MV-4-11 (cell line): ENCODE data around the gene EGLN2.
"Not testable (repeated sequence)": the region's sequence is repeated elsewhere in the genome, so short reads cannot be mapped to it uniquely, and the experiment has no call there.

Experiments used
- DNase-seq: peaks from one replicate; lab custom pipeline; 2025; lab: John Stamatoyannopoulos, UW

EGLN2 gene

DNA sequence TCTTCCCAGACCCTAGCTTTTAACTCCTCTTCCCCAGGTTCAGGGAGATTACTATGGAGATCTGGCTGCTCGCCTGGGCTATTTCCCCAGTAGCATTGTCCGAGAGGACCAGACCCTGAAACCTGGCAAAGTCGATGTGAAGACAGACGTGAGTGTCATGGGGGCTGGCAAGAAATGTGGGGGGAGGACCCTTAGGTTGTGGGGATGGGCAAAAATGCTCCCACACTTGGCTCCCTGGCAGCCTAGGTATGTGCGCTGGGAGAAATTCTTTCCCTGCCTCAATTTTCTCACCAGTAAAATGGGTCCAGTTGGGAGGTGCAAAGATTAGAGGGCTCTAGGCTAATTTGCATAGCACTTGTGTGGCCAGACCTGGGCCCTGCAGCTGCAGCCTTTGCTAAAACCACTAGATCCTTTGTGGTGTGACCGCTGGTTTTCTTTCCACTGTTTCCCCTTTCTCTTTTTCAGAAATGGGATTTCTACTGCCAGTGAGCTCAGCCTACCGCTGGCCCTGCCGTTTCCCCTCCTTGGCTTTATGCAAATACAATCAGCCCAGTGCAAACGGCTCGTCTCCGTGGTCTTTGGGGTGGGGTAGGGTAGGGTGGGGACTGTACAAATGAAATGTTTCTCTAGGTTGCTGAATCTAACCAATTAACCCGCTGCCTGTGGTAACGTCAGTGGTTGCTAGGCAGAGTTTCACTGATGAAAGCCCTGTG, 21.9 kb upstream of the EGLN2 start:
- DNase-seq: peak; percentile 100

DNA sequence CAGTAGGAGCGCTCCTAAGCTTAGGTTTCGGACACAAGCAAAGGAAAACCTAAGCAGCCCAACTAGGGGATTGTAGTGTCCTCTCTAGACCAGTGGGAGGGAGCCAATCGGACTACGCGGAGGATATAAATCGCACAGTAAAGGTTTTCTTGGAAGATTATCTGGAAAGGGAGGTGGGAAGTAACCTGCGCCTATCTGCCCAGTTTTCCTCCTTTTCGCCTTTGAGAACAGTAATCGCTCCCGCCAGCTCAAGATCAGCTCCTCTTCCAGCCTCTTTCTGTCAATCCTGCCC, 21.4 kb upstream of the EGLN2 start:
- no peak for DNase-seq

DNA sequence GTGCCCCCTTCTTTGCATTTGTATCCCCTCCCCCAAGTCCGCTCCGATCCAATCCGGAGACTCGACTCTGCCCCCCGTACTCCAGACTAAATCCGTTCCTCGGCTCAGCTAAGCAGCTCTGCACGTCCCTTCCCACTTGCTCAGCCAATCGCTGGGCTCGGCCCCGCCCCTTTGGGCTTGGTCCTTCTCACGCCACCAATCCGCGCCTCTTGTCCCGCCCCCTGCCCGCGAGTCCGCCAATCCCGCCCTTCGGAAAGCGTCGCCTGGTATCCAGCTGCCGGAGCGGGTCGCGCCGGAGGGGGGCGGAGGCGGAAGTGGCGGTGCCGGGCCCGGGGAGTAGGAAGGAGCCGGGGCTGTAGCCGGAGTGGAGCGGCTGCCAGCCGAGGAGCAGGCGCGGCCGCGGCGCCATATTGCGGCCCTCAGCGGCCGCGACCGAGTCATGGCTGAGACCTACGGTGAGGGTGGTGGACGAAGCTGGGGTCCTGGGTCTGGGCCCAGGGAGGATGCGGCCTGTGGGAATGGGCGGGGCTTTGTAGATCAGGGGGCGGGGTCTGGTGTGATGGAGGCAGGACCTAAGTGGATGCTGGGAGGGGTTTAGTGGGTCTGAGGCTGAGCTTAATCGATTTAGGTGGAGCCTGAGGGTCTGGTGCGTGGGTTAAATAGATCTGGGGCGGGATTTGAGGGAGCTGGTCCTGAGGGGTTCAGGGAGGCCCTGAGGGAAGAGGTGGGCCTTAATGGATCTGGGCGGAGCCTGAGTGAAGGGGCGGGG, 20.9 kb upstream of the EGLN2 start, which contains the start of gene RAB4B:
Gene RAB4B, plus strand, starts transcription at position 311 of the 769 bp plus-strand sequence. Its CDS starts 129 bp downstream, at position 440.
- peak; percentile 100 for DNase-seq

DNA sequence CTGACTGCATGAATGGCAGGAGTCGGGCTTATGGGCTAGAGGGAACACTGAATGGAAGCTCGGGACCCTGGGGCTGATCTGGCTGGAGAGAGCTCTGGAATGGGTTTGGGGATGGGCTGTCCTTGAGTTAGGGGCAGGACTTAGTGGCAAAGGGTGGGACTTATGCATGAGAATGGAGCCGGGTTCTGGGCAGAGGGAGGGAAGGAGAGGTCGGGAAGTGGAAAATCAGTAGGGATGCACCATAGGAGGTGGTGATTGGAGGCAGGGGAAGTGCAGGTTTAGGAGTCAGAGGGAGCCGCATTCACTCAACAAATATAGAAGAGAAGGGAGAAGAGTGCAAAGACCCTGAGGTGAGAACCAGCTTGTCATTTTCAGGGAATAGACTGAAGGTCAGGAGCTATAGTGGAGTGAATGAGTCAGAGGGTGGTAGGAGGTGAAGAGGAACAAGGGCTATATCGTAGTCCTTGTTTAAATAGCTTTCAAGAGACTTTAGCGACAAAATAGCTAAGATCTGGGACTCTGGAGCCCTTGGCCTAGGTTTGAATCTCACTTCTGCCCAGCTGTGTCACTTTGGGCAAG, 20.2 kb upstream of the EGLN2 start:
- DNase-seq: peak; percentile 61

DNA sequence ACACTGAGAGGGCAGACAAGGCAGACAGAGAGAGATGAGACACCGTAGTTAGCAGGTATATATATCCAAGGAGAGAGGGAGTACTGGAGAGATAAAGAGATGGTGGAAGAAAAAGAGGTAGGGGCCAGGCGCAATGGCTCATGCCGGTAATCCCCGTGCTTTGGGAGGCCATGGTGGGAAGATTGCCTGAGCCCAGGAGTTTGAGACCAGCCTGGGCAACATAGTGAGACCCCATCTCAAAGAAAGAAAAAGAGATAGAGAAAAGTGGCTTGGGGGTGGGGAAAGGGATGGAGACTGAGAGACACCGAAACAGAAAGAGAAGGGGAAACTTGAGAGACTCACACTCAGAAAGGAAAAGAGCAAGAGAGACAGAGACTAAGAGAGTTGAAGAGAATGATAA, 18.4 kb upstream of the EGLN2 start:
- DNase-seq: no peak

DNA sequence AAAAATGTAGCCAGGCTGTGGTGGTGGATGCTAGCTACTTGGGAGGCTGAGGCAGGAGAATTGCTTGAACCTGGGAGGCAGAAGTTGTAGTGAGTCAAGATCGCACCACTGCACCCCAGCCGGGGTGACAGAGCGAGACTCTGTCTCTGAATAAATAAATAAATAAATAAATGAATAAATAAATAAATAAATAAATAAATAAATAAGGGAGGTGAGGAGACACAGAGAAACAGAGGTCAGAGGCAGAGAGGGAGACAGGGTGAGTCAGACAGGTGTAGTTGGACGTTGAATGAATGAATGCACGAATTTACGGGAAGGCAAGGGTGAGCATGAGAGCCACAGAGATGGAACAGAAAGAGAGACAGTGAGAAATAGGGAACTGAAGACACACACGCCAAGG, 17.9 kb upstream of the EGLN2 start:
- no peak for DNase-seq

DNA sequence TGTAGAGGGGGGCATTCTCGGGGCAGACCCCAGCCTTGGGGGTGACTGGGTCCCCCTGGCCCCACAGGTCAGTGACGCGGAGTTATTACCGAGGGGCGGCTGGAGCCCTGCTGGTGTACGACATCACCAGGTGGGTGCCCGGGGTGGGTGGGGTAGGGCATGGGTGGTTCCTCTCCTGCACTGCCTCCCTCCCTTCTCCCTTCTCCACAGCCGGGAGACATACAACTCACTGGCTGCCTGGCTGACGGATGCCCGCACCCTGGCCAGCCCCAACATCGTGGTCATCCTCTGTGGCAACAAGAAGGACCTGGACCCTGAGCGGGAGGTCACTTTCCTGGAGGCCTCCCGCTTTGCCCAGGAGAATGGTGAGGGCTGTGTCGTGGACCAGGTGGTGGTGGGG, 15.3 kb upstream of the EGLN2 start:
- no peak for DNase-seq

DNA sequence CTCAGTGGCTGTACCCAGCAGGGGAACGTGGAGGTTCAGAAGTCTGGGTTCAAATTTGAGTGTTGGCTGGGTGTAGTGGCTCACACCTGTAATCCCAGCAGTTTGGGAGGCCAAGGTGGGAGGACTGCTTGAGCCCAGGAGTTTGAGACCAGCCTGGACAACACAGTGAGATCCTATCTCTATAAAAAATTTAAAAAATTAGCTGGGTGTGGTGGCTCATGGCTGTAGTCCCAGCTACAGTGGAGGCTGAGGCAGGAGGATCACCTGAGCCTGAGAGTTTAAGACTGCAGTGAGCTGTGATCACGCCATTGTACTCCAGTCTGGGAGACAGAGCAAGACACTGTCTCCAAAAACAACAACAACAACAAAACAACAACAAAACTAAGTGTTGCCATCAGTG, 14.8 kb upstream of the EGLN2 start:
- not testable (repeated sequence) for DNase-seq

DNA sequence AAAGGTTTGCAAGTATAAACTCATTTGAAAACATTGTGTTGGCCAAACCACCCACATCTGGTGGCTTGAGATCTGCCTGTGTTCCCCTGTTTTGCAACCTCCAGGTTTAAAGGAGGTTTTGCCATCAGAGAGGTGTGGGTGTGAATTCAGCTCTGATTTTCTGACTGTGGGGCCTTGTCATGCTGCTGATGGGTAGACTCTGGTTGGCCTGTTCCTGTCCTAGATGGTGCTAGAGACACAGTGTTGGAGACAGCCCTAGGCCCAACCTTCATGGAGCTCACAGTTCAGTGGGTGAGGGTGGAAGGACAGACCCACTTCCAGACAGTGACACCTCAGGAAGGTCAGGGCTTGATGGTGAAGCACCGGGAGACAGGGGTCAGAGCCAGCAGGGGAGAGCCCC, 13.5 kb upstream of the EGLN2 start:
- no peak for DNase-seq

DNA sequence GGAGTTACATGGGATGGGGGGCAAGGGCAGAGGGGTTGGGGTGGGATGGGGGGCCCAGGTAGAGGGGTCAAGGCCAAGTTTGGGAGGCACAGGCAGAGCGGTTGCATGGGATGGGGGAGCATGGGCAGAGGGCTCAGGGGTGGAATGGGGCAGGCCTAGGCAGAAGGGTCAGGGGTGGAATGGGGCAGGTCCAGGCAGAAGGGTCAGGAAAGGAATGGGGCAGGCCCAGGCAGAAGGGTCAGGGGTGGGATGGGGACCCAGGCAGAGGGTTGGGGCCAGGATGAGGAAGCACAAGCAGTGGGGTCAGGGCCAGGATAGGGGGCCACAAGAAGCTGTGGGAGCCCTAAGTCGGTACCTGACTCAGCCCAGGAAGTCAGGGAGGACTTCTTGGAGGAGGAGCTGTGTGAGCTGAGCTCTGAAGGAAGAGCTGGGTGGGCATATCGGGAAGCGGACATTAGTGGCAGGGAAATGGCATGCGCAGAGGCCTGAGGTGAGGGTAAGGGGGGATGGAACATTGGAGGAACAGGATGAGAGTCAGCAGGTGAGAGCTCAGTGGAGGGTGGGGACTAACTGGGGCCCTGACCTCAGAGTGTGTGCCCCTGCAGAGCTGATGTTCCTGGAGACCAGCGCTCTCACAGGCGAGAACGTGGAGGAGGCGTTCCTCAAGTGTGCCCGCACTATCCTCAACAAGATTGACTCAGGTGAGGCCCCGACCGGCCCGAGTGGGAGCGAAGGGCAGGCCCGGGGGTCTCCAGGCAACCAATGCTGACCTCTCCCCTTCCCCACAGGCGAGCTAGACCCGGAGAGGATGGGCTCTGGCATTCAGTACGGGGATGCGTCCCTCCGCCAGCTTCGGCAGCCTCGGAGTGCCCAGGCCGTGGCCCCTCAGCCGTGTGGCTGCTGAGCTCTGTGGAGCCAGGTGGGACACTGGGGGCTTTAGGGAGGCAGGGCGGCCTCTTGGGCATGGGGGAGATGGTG, 12.6 kb upstream of the EGLN2 start:
- DNase-seq: no peak

DNA sequence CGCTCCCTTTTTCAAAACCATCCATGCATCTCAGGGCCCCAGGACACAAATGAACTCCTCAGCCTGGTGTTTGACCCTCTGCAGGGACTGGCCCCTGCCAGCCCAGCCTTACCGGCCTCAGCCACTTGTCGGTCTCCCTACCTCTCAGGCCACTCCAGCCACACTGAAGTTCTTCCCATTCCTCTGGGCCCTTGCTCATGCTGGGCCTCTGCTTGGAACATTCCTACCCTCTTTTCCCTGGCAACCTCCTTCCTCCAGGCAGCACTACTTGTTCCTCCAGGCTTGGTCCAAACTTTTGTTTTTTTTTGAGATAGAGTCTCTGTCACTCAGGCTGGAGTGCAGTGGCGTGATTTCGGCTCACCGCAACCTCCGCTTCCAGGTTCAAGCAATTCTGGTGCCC, 7.6 kb upstream of the EGLN2 start:
- no peak for DNase-seq

DNA sequence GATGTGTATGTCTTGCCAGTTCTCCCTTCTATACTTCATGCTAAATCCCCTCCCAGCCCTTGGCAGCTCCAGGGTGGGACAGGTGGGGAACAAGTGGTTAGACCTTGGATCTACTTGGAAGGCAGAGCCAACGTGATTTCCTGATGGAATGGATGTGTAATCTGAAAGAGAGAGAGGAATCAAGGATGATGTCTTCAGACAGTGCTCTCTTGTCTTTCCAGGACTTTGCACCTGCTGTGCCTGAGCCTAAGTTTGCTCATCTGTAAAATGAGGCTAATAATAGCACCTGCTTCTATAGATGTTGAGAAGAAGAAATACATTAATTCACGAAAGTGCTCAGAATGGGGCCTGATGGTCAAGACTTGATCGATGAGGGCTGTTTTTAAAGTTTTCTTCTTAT, 7.0 kb upstream of the EGLN2 start:
- DNase-seq: no peak

DNA sequence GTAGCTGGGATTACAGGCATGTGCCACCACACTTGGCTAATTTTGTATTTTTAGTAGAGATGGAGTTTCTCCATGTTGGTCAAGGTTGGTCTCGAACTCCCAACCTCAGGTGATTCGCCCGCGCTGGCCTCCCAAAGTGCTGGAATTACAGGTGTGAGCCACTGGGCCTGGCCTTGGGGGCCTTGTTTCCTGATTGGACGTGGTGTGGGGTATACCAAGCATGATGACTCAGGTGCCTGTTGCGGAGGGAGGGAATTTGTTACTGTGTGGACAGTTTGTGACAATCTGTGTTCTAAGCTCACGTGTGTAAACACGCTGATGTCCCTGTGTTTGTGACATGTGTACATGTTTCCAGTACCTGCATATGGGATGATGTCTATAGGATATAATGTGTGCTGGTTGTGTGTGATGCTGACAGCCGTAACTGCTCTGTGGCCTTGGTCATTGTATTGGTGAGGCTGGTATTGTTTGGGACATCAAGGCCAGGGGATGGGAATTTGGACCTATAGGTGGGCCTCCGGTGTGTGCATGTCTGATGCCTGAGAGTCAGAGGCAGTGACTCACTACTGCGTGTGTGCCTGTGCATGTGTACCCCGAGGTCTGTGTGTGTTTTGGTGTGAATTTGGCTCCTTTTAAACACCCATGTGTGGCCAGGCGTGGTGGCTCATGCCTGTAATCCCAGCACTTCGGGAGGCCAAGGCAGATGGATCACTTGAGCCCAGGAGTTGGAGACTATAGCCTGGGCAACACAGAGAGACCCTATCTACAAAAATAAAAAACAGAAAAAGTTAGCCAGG, 1.6 kb upstream of the EGLN2 start:
- DNase-seq: no peak

DNA sequence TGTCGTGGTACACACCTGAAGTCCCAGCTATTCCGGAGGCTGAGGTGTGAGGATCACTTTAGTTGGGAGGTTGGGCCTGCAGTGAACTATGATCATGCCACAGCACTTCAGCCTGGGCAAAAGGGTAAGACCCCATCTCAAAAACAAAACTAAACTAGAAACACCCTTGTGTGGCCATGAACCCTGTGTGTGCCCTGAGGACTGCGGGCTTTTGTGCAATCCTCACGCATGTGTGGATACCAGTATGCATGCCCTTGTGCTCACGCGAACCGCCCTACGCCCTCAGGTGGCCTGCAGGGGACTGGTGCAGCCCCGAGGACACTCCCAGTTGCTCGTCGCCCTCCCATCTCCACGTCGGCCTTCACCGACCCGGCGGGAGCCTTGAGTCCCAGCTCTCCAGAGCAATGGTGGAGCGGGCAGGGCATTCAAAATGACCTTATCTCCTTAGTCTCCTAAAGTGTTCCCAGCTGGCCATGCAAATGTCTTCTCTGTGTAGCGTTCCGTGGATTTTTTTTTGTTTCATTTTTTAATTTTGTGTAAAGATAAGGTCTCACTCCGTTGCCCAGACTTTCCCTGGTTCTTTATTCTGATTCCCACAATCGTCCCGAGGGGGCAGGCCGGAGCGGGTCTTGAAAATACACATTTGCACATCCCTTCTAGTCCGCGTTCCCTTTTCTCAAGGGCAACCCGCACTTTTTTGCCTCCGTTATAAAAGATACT, 868 bp upstream of the EGLN2 start:
- DNase-seq: peak; percentile 94

DNA sequence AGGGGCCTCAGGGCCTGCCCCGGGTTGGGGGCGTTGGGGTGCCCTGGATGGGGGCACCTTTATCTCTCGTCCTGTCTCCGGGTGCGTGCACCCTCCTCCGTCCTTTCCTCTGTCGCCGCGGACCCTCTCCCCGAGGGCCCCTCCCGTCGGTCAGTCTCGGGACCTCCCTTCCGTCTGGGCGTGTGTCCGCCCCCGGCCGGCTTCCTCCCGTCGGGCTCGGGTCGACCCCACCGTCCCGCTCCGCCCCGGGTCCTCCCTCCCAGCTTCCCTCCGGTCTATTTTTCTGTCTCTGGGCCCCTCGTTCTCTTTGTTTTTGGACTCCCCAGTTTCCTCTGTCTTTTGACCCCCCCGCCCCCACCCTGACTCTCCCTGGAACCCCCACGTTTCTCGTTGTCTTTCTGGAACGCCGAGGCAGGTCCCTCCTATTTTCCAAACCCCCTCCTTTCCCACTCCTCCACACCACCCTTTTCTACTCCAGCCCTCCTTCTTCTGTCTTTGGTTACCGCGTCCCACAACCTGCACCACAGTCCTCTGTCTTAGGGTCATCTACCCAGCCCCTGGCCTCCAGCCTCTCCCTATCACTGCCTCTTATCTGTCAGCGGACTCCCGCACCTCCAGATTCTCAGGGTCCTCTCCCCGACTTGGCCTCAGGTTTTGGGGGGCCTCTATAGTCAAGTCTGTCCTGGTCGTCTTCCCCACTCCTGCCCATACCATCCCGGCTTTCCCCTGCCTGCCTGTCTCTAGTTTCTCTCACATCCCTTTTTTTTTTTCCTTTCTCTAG, 757 bp downstream of the EGLN2 start:
- DNase-seq: no peak

DNA sequence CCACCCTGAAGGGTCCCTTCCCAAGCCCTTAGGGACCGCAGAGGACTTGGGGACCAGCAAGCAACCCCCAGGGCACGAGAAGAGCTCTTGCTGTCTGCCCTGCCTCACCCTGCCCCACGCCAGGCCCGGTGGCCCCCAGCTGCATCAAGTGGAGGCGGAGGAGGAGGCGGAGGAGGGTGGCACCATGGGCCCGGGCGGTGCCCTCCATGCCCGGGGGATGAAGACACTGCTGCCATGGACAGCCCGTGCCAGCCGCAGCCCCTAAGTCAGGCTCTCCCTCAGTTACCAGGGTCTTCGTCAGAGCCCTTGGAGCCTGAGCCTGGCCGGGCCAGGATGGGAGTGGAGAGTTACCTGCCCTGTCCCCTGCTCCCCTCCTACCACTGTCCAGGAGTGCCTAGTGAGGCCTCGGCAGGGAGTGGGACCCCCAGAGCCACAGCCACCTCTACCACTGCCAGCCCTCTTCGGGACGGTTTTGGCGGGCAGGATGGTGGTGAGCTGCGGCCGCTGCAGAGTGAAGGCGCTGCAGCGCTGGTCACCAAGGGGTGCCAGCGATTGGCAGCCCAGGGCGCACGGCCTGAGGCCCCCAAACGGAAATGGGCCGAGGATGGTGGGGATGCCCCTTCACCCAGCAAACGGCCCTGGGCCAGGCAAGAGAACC, 1.5 kb downstream of the EGLN2 start:
- no peak for DNase-seq

DNA sequence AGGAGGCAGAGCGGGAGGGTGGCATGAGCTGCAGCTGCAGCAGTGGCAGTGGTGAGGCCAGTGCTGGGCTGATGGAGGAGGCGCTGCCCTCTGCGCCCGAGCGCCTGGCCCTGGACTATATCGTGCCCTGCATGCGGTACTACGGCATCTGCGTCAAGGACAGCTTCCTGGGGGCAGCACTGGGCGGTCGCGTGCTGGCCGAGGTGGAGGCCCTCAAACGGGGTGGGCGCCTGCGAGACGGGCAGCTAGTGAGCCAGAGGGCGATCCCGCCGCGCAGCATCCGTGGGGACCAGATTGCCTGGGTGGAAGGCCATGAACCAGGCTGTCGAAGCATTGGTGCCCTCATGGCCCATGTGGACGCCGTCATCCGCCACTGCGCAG, 2.0 kb downstream of the EGLN2 start:
- DNase-seq: no peak

DNA sequence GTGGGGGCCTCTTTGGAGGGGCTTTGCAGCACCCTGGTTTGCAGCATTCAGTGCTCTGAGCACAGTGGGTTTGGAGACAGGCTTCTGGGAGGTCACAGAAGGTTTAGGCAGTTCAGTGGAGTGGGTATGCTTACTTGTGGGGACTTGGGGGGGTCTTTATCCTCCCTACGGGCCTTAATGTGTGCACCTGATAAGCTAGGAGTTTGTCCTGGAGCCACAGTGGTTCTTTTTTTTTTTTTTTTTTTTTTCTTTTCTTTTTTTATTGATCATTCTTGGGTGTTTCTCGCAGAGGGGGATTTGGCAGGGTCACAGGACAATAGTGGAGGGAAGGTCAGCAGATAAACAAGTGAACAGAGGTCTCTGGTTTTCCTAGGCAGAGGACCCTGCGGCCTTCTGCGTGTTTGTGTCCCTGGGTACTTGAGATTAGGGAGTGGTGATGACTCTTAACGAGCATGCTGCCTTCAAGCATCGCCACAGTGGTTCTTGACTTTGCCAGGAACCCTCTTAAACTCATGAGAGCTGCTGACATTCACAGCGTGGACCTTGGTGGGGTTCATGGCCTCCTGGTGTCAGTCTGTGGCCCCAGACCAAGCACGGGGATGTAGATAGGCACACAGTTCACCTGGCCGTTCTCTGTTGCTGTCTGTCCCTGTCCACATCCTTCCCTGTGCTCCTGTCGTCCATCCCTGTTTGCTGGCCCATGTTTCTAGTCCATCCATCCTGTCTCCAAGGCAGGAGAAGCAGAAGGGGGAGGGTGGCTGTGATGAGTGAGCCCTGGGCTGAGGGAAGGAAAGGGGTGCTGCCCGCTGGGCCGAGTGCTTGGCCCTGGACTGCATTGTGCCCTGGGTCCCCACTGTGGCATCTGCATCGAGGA, 2.7 kb downstream of the EGLN2 start:
- no peak for DNase-seq
